WTC11 (cell line): Measurements from ENCODE around the gene METTL21A. TPM values are rescaled to one million over a fixed set of nuclear protein-coding genes. Genes with fewer than 3 reads are reported as not detected.

ENCODE experiments used
- ATAC-seq: fragments of 200-7000 bp; cut with Tn5 transposase; 2 replicates; pipeline ENCODE4 v1.10.0; 2021; ENCODE audit warnings: mild to moderate bottlenecking, moderate library complexity
- CTCF ChIA-PET: fragments of 300-600 bp; sonication (Branson Sonifier 250); formaldehyde crosslinking; loops from one replicate; lab custom pipeline; 2021; ENCODE audit warnings: antibody characterized with exemption; lab: Charles Lee
- POLR2A ChIA-PET: fragments of 350-600 bp; sonication (Branson Sonifier 250); formaldehyde crosslinking; loops from one replicate; lab custom pipeline; 2021; ENCODE audit warnings: antibody characterized with exemption; lab: Charles Lee
- DNase-seq: peaks from one replicate; pipeline ENCODE4 v3.0.0; 2021; ENCODE audit warnings: low spot score
- H3K27ac Mint-ChIP-seq: 2 replicates; pipeline ENCODE4 v1.8.0; 2021; ENCODE audit warnings: mixed read lengths
- H3K27me3 Mint-ChIP-seq: 2 replicates; pipeline ENCODE4 v1.8.0; 2021; ENCODE audit warnings: low read depth, mild to moderate bottlenecking, moderate library complexity, mixed read lengths
- H3K36me3 Mint-ChIP-seq: 2 replicates; pipeline ENCODE4 v1.8.0; 2021; ENCODE audit warnings: mixed read lengths
- H3K4me1 Mint-ChIP-seq: 2 replicates; pipeline ENCODE4 v1.8.0; 2022; ENCODE audit warnings: mixed read lengths
- H3K4me3 Mint-ChIP-seq: 2 replicates; pipeline ENCODE4 v1.8.0; 2021; ENCODE audit warnings: mild to moderate bottlenecking, moderate library complexity, mixed read lengths
- H3K9me3 Mint-ChIP-seq: 2 replicates; pipeline ENCODE4 v1.8.0; 2021; ENCODE audit warnings: mixed read lengths
- EMX1 ChIP-seq: fragments of 250-450 bp; sonication (Bioruptor Pico); IDR thresholded peaks from 2 replicates; pipeline ENCODE4 v1.8.0; 2021; ENCODE audit warnings: mild to moderate bottlenecking
- ETV6 ChIP-seq: sonication (generic); formaldehyde crosslinking; IDR thresholded peaks from 2 replicates; pipeline ENCODE4 v1.8.1; 2022; ENCODE audit warnings: mild to moderate bottlenecking, missing genetic modification reagents
- FOXP1 ChIP-seq: sonication (generic); formaldehyde crosslinking; IDR thresholded peaks from 2 replicates; pipeline ENCODE4 v1.8.0; 2022; ENCODE audit warnings: missing genetic modification reagents, mild to moderate bottlenecking, moderate library complexity, borderline replicate concordance
- MYBL2 ChIP-seq: sonication (generic); formaldehyde crosslinking; IDR thresholded peaks from 2 replicates; pipeline ENCODE4 v1.8.1; 2023; ENCODE audit warnings: mild to moderate bottlenecking, moderate library complexity, missing genetic modification reagents
- NFATC4 ChIP-seq: fragments of 250-450 bp; sonication (Bioruptor Pico); IDR thresholded peaks from 2 replicates; pipeline ENCODE4 v1.9.0; 2021; ENCODE audit warnings: mild to moderate bottlenecking
- NFE2L1 ChIP-seq: sonication (generic); formaldehyde crosslinking; IDR thresholded peaks from 2 replicates; pipeline ENCODE4 v1.8.1; 2023; ENCODE audit warnings: missing genetic modification reagents
- RELA ChIP-seq: sonication (generic); formaldehyde crosslinking; IDR thresholded peaks from 2 replicates; pipeline ENCODE4 v1.8.1; 2022; ENCODE audit warnings: missing genetic modification reagents, mild to moderate bottlenecking, borderline replicate concordance
- SOX15 ChIP-seq: fragments of 250-450 bp; sonication (Bioruptor Pico); IDR thresholded peaks from 2 replicates; pipeline ENCODE4 v1.9.0; 2021; ENCODE audit warnings: mild to moderate bottlenecking
- TEAD4 ChIP-seq: sonication (generic); formaldehyde crosslinking; IDR thresholded peaks from 2 replicates; pipeline ENCODE4 v1.8.0; 2022; ENCODE audit warnings: mild to moderate bottlenecking, missing genetic modification reagents
- ZBTB43 ChIP-seq: sonication (generic); formaldehyde crosslinking; IDR thresholded peaks from 2 replicates; pipeline ENCODE4 v1.8.1; 2023; ENCODE audit warnings: mild to moderate bottlenecking, missing genetic modification reagents
- ZNF281 ChIP-seq: sonication (generic); formaldehyde crosslinking; IDR thresholded peaks from 2 replicates; pipeline ENCODE4 v1.8.0; 2023; ENCODE audit warnings: mild to moderate bottlenecking, missing genetic modification reagents
- ZNF317 ChIP-seq: sonication (generic); formaldehyde crosslinking; IDR thresholded peaks from 2 replicates; pipeline ENCODE4 v1.8.1; 2023; ENCODE audit warnings: low read depth, mild to moderate bottlenecking, moderate library complexity, missing genetic modification reagents, borderline replicate concordance
- ZNF416 ChIP-seq: fragments of 250-450 bp; sonication (Bioruptor Pico); IDR thresholded peaks from 2 replicates; pipeline ENCODE4 v1.9.0; 2021; ENCODE audit warnings: mild to moderate bottlenecking, inconsistent platforms
- ZNF425 ChIP-seq: fragments of 250-450 bp; sonication (Bioruptor Pico); conservative IDR thresholded peaks from 2 replicates; pipeline ENCODE4 v1.9.0; 2021; ENCODE audit warnings: mild to moderate bottlenecking
- total RNA-seq: library from RNA; stranded (reverse); gene quantifications from 3 replicates; pipeline ENCODE4 v1.2.3, GENCODE V29; 2021
- TF ChIP-seq, protein P1 (sequence below): sonication (generic); formaldehyde crosslinking; IDR thresholded peaks from 2 replicates; pipeline ENCODE4 v1.8.1; 2023; ENCODE audit warnings: mild to moderate bottlenecking, missing genetic modification reagents, moderate library complexity
- TF ChIP-seq, protein P2 (sequence below): sonication (generic); formaldehyde crosslinking; IDR thresholded peaks from 2 replicates; pipeline ENCODE4 v1.8.1; 2022; ENCODE audit warnings: mild to moderate bottlenecking, missing genetic modification reagents, moderate library complexity, borderline replicate concordance
- TF ChIP-seq, protein P3 (sequence below): sonication (generic); formaldehyde crosslinking; IDR thresholded peaks from 2 replicates; pipeline ENCODE4 v1.8.0; 2023; ENCODE audit warnings: missing genetic modification reagents
- TF ChIP-seq, protein P4 (sequence below): sonication (generic); formaldehyde crosslinking; IDR thresholded peaks from 2 replicates; pipeline ENCODE4 v1.8.1; 2022; ENCODE audit warnings: mild to moderate bottlenecking, moderate library complexity, missing genetic modification reagents

Gene METTL21A
- total RNA-seq, 1 experiment from 2014 or later: 56.4 TPM

DNA sequence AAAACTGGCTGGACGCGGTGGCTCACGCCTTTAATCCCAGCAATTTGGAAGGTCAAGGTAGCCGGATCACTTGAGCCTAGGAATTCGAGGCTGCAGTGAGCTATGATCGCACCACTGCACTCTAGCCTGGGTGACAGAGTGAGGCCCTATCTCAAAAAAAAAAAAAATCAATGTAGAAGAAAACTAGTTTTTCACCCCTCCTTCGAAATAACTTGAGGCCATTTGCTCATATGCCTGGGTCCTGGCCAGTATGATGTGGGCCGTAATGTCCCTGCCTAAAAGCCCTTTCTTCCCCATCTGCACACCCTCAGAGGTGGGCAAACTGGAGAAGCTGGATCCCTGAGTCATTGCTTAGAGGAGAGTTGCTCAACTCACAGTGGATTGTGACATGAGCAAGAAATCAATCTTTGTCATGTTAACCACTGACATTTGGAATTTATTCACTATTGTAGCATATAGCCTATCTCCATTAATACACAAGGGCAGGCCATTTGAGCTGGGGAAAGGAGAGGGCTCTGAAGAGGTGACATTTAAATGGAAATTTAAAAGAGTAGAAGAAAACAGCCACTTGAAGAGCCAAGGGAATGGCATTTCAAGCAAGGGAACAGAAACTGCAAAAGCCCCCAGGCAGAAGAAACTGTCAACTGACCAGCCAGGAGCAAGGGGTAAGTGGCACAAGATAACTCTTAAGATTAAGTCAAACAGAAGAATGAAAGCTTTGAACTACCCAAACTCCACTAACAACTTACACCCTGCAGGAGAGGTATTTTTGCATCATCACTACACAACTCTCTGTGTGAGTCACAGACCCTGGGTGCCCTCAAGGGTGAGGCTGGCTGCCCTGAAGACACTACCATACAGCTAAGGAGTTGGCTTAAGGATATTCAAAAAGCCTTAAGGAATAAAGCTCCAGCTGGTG is 7.6 kb upstream of the METTL21A start (continued):
- TF ChIP-seq NFE2L1 (CRISPR knock-in tag): no peak
- no peak for TF ChIP-seq TEAD4
- no peak for TF ChIP-seq ZNF416
- TF ChIP-seq ZNF281 (CRISPR knock-in tag): no peak

GRCh38 chr2:207630491-207630890 is 5.3 kb upstream of the METTL21A start:
- no peak for DNase-seq
- Mint-ChIP-seq H3K27me3 (no peaks in the 10 kb centered on the region; the same call in 1 of the 2 replicates), H3K27ac (no peak overlapping the region)
- no peak for ATAC-seq
- POLR2A ChIA-PET: no interaction called here
- TF ChIP-seq ETV6 (no peak), RELA (no peak), ZNF425 (CRISPR knock-in tag) (no peak), ZNF317 (CRISPR knock-in tag) (no peak), EMX1 (no peak), FOXP1 (CRISPR knock-in tag) (no peak), SOX15 (CRISPR knock-in tag) (no peak), ZBTB43 (CRISPR knock-in tag) (no peak), ZNF416 (no peak), NFATC4 (CRISPR knock-in tag) (no peak), MYBL2 (no peak)
- TF ChIP-seq, protein P1, sequence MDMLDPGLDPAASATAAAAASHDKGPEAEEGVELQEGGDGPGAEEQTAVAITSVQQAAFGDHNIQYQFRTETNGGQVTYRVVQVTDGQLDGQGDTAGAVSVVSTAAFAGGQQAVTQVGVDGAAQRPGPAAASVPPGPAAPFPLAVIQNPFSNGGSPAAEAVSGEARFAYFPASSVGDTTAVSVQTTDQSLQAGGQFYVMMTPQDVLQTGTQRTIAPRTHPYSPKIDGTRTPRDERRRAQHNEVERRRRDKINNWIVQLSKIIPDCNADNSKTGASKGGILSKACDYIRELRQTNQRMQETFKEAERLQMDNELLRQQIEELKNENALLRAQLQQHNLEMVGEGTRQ (CRISPR knock-in tag): no peak
- TF ChIP-seq, protein P2, sequence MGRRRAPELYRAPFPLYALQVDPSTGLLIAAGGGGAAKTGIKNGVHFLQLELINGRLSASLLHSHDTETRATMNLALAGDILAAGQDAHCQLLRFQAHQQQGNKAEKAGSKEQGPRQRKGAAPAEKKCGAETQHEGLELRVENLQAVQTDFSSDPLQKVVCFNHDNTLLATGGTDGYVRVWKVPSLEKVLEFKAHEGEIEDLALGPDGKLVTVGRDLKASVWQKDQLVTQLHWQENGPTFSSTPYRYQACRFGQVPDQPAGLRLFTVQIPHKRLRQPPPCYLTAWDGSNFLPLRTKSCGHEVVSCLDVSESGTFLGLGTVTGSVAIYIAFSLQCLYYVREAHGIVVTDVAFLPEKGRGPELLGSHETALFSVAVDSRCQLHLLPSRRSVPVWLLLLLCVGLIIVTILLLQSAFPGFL: no peak
- TF ChIP-seq, protein P3, sequence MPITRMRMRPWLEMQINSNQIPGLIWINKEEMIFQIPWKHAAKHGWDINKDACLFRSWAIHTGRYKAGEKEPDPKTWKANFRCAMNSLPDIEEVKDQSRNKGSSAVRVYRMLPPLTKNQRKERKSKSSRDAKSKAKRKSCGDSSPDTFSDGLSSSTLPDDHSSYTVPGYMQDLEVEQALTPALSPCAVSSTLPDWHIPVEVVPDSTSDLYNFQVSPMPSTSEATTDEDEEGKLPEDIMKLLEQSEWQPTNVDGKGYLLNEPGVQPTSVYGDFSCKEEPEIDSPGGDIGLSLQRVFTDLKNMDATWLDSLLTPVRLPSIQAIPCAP: no peak
- TF ChIP-seq, protein P4, sequence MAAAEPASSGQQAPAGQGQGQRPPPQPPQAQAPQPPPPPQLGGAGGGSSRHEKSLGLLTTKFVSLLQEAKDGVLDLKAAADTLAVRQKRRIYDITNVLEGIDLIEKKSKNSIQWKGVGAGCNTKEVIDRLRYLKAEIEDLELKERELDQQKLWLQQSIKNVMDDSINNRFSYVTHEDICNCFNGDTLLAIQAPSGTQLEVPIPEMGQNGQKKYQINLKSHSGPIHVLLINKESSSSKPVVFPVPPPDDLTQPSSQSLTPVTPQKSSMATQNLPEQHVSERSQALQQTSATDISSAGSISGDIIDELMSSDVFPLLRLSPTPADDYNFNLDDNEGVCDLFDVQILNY (CRISPR knock-in tag): no peak
- TF ChIP-seq, all 79 proteins: peak for 0
- Mint-ChIP-seq H3K36me3 (no peaks in the 10 kb centered on the region), H3K9me3 (no peaks in the 10 kb centered on the region), H3K4me3 (no peak overlapping the region), H3K4me1 (peaks cover 29% of the 10 kb centered on the region)
- CTCF ChIA-PET: interaction anchor here (0.6 to 1.1 kb wide), 3 partner anchors 184 to 442 kb away, joined by 3 read pairs; no protein-coding TSS in a partner anchor
